Measurements from ENCODE around the gene POLR3B. TPM values are rescaled to one million over a fixed set of nuclear protein-coding genes. Genes with fewer than 3 reads are reported as not detected.
"Not testable (repeated sequence)": the region's sequence is repeated elsewhere in the genome, so short reads cannot be mapped to it uniquely, and the experiment has no call there.

POLR3B gene
- total RNA-seq, 4 donors from 2014 or later = 5.6 to 8.4 (median 7.7) TPM

GRCh38 chr12:106455111-106455510 is 97.6 kb downstream of the POLR3B start:
- Histone ChIP-seq H3K36me3 (peaks cover 0 to 3% (median 0%) of the 10 kb centered on the region in 4 donors), H3K27me3 (no peaks in the 10 kb centered on the region), H3K27ac (no peak overlapping the region), H3K4me1 (no peaks in the 10 kb centered on the region), H3K9me3 (no peaks in the 10 kb centered on the region), H3K4me3 (no peak overlapping the region)
- TF ChIP-seq CTCF (IDR thresholded peaks at IDR 0.05) (no peak), POLR2A (IDR thresholded peaks at IDR 0.05) (no peak), EP300 (IDR thresholded peaks at IDR 0.05; ENCODE audit: low read depth) (no peak), POLR2AphosphoS5 (IDR thresholded peaks at IDR 0.05) (no peak)
- no peak for DNase-seq
- intact Hi-C loops (cut with DNase I; ENCODE audit: low total_unique reads) = no loop called here
- in situ Hi-C loops (cut with MboI; ENCODE audit: low pct_ligation_motif_present in 1 of 4, low pct_unique_long_range_greater_than_20kb in 1 of 4, low sequenced_read_pairs in 3 of 4) = no loop called here
- WGBS, 2 donors (ENCODE audit: low coverage in 1 of 2) = 70 to 72% methylated on average over 6 of the region's 6 CpGs

GRCh38 chr12:106459124-106459523 is 101.6 kb downstream of the POLR3B start:
- Histone ChIP-seq H3K27me3 (no peaks in the 10 kb centered on the region), H3K4me3 (no peak overlapping the region), H3K36me3 (peaks cover 0 to 3% (median 0%) of the 10 kb centered on the region in 4 donors), H3K27ac (no peak overlapping the region), H3K4me1 (no peaks in the 10 kb centered on the region), H3K9me3 (no peaks in the 10 kb centered on the region)
- intact Hi-C loops (cut with DNase I; ENCODE audit: low total_unique reads) = no loop called here
- TF ChIP-seq POLR2A (IDR thresholded peaks at IDR 0.05) (no peak), EP300 (IDR thresholded peaks at IDR 0.05; ENCODE audit: low read depth) (no peak), POLR2AphosphoS5 (IDR thresholded peaks at IDR 0.05) (no peak), CTCF (IDR thresholded peaks at IDR 0.05) (no peak)
- WGBS, 2 donors (ENCODE audit: low coverage in 1 of 2) = 90 to 93% methylated on average over 5 to 6 of the region's 6 CpGs
- no peak for DNase-seq
- in situ Hi-C loops (cut with MboI; ENCODE audit: low pct_ligation_motif_present in 1 of 4, low pct_unique_long_range_greater_than_20kb in 1 of 4, low sequenced_read_pairs in 3 of 4) = no loop called here

GRCh38 chr12:106459534-106459933 is 102.0 kb downstream of the POLR3B start:
- peaks cover 0 to 3% (median 0%) of the 10 kb centered on the region in 4 donors for H3K36me3 ChIP-seq
- WGBS, 2 donors (ENCODE audit: low coverage in 1 of 2) = 79 to 85% methylated on average over 1 of the region's 1 CpG

GRCh38 chr12:106461730-106462129 is 104.2 kb downstream of the POLR3B start:
- WGBS, 2 donors (ENCODE audit: low coverage in 1 of 2) = 88 to 89% methylated on average over 1 to 2 of the region's 2 CpGs
- Histone ChIP-seq H3K27ac (no peak overlapping the region), H3K9me3 (peaks cover 0 to under 1% of the 10 kb centered on the region in 2 donors), H3K4me3 (no peak overlapping the region), H3K4me1 (no peaks in the 10 kb centered on the region), H3K36me3 (peaks cover 0 to 3% (median 0%) of the 10 kb centered on the region in 4 donors), H3K27me3 (no peaks in the 10 kb centered on the region)
- in situ Hi-C loops (cut with MboI; ENCODE audit: low pct_ligation_motif_present in 1 of 4, low pct_unique_long_range_greater_than_20kb in 1 of 4, low sequenced_read_pairs in 3 of 4) (no loop called here), intact Hi-C loops (cut with DNase I; ENCODE audit: low total_unique reads) (no loop called here)
- TF ChIP-seq CTCF (IDR thresholded peaks at IDR 0.05) (no peak), EP300 (IDR thresholded peaks at IDR 0.05; ENCODE audit: low read depth) (no peak), POLR2A (IDR thresholded peaks at IDR 0.05) (no peak), POLR2AphosphoS5 (IDR thresholded peaks at IDR 0.05) (no peak)
- no peak for DNase-seq

More at GRCh38 chr12:106459534-106459933, 102.0 kb downstream of the POLR3B start:
- no peak for DNase-seq
- intact Hi-C loops (cut with DNase I; ENCODE audit: low total_unique reads) (no loop called here), in situ Hi-C loops (cut with MboI; ENCODE audit: low pct_ligation_motif_present in 1 of 4, low pct_unique_long_range_greater_than_20kb in 1 of 4, low sequenced_read_pairs in 3 of 4) (no loop called here)
- H3K27me3 ChIP-seq = no peaks in the 10 kb centered on the region
- TF ChIP-seq EP300 (IDR thresholded peaks at IDR 0.05; ENCODE audit: low read depth) (no peak), POLR2AphosphoS5 (IDR thresholded peaks at IDR 0.05) (no peak), CTCF (IDR thresholded peaks at IDR 0.05) (no peak), POLR2A (IDR thresholded peaks at IDR 0.05) (no peak)
- H3K27ac ChIP-seq = no peak overlapping the region
- no peaks in the 10 kb centered on the region for H3K9me3 ChIP-seq
- no peak overlapping the region for H3K4me3 ChIP-seq
- no peaks in the 10 kb centered on the region for H3K4me1 ChIP-seq

GRCh38 chr12:106465605-106466004 is 108.1 kb downstream of the POLR3B start:
- H3K27ac ChIP-seq; intact Hi-C loops (cut with DNase I; ENCODE audit: low total_unique reads); in situ Hi-C loops (cut with MboI; ENCODE audit: low pct_ligation_motif_present in 1 of 4, low pct_unique_long_range_greater_than_20kb in 1 of 4, low sequenced_read_pairs in 3 of 4); H3K27me3 ChIP-seq; H3K4me1 ChIP-seq; DNase-seq; H3K9me3 ChIP-seq; H3K4me3 ChIP-seq; H3K36me3 ChIP-seq: not testable (repeated sequence)
- 86 to 97% methylated on average over 1 to 4 of the region's 4 CpGs for WGBS, 2 donors (ENCODE audit: low coverage in 1 of 2)

GRCh38 chr12:106475662-106476061 is 118.1 kb downstream of the POLR3B start:
- H3K9me3 ChIP-seq; H3K4me1 ChIP-seq; DNase-seq; H3K36me3 ChIP-seq; H3K4me3 ChIP-seq; intact Hi-C loops (cut with DNase I; ENCODE audit: low total_unique reads); H3K27ac ChIP-seq; H3K27me3 ChIP-seq; in situ Hi-C loops (cut with MboI; ENCODE audit: low pct_ligation_motif_present in 1 of 4, low pct_unique_long_range_greater_than_20kb in 1 of 4, low sequenced_read_pairs in 3 of 4): not testable (repeated sequence)
- WGBS, 2 donors (ENCODE audit: low coverage in 1 of 2) = 93% methylated on average over 3 of the region's 3 CpGs; no CpG with 5 or more reads in 1 of the 2 donors

- H3K27ac ChIP-seq; H3K4me1 ChIP-seq; H3K9me3 ChIP-seq; DNase-seq; intact Hi-C loops (cut with DNase I; ENCODE audit: low total_unique reads); H3K27me3 ChIP-seq; in situ Hi-C loops (cut with MboI; ENCODE audit: low pct_ligation_motif_present in 1 of 4, low pct_unique_long_range_greater_than_20kb in 1 of 4, low sequenced_read_pairs in 3 of 4); H3K4me3 ChIP-seq; H3K36me3 ChIP-seq: not testable (repeated sequence)
- 99% methylated on average over 18 of the region's 18 CpGs; no CpG with 5 or more reads in 1 of the 2 donors for WGBS, 2 donors (ENCODE audit: low coverage in 1 of 2)
Measured at GRCh38 chr12:106477627-106478026, 120.1 kb downstream of the POLR3B start.

Measured in transverse colon (tissue), 4 donors.